Body of pancreas (tissue), 4 donors: ENCODE measurements around the gene RAET1L. TPM values are rescaled to one million over a fixed set of nuclear protein-coding genes. Genes with fewer than 3 reads are reported as not detected.
A peak's percentile ranks its signal among the peaks of the same experiment; 100 is the strongest.

Experiments
- ATAC-seq: fragments of 150-250 bp; one replicate; pipeline ENCODE4 v1.9.1; 2016
- DNase-seq, 4 donors: peaks; one replicate each; pipeline ENCODE4 v3.0.0-alpha.2; 2019
- H3K27ac ChIP-seq, 4 donors: fragments of 200-600 bp; sonication (generic); 1 replicate in 3 of 4; 2 replicates in 1 of 4; pipeline versions ENCODE4 v1.5.1 to v1.6.1; 2016 to 2019; ENCODE audit warnings: mild to moderate bottlenecking in 1 of 4, mixed read lengths in 1 of 4, moderate library complexity in 1 of 4
- H3K27me3 ChIP-seq, 2 donors: fragments of 200-600 bp; sonication (generic); one replicate each; pipeline ENCODE4 v1.6.0; 2016; ENCODE audit warnings: mild to moderate bottlenecking in 1 of 2
- H3K36me3 ChIP-seq, 2 donors: fragments of 200-600 bp; sonication (generic); replicated peaks in 1 of 2; 2 replicates each; pipeline ENCODE4 v1.5.1; 2016; ENCODE audit warnings: low read depth in 2 of 2; ENCODE audit not compliant: insufficient read depth in 1 of 2
- H3K4me1 ChIP-seq: fragments of 200-600 bp; sonication (generic); one replicate; pipeline ENCODE4 v1.6.0; 2016
- H3K4me3 ChIP-seq, 2 donors: fragments of 200-600 bp; sonication (generic); 1 replicate in 1 of 2; 2 replicates in 1 of 2; pipeline ENCODE4 v1.5.1; 2016 to 2019
- H3K9me3 ChIP-seq, 3 donors: fragments of 200-600 bp; sonication (generic); 1 replicate in 2 of 3; 2 replicates in 1 of 3; pipeline ENCODE4 v1.5.1; 2016
- CTCF ChIP-seq, 7 experiments: fragments of 450-650 bp in 4 of 7; fragments of 200-600 bp in 3 of 7; sonication (generic) in 3 of 7; IDR thresholded peaks; one replicate each; pipeline ENCODE4 v1.5.1; 2016 to 2019; ENCODE audit warnings: antibody characterized with exemption in 7 of 7
- POLR2A ChIP-seq, 3 donors: fragments of 450-650 bp; IDR thresholded peaks; one replicate each; pipeline ENCODE4 v1.6.1; 2016; ENCODE audit warnings: antibody characterized with exemption in 3 of 3, mild to moderate bottlenecking in 2 of 3
- WGBS, 2 donors: methylation state at CpG; one replicate each; pipeline ENCODE4 v1.1.5; 2017; 5-methylcytosine and 5-hydroxymethylcytosine counted together
- intact Hi-C: fragments of 100-400 bp; cut with DNase I; formaldehyde crosslinking; loops from one replicate; pipeline ENCODE4 v1.15.1; 2023
- total RNA-seq, 2 donors: library from RNA; depleted of rRNA; stranded (reverse); fragments of >200 nt; gene quantifications; one replicate each; pipeline ENCODE4 v1.1.0, GENCODE V29; 2016

Gene RAET1L
- total RNA-seq, 2 donors from 2014 or later: not detected

DNA sequence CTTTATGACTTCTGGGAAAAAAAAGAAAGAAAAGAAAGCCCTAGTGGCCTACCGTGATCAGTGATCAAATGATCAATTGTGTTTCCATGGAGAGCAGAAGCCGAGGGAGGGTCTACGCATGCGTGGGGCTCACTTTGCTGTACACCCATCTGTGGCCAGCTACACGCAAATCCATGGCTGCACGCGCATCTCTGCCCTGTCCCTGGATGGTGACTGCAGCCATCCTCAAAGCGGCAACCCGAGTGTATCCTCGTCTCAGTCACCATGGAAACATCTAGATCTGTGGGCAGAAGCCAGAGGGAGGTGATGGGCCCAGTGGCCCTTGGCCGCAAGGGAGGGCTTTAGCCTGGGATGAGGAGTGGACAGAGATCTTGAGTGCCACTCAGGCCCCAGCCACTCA lies 44.4 kb upstream of the RAET1L start:
- peak; percentile 29 for ATAC-seq
- WGBS, 2 donors: 40 to 42% methylated on average over 7 to 11 of the region's 11 CpGs
- Histone ChIP-seq H3K36me3 (no peaks in the 10 kb centered on the region), H3K4me3 (no peak overlapping the region), H3K9me3 (no peaks in the 10 kb centered on the region), H3K27me3 (no peaks in the 10 kb centered on the region), H3K4me1 (peaks cover 9% of the 10 kb centered on the region), H3K27ac (peak overlapping the region in 2 of 4 donors; percentile 78 to 83)
- DNase-seq: peak; percentile 73 to 87 (median 76)
- intact Hi-C loops: no loop called here
- TF ChIP-seq CTCF (IDR thresholded peaks at IDR 0.05): no peak

GRCh38 chr6:150068720-150069648 lies 43.7 kb upstream of the RAET1L start, which contains the start of gene ULBP3:
TSS of gene ULBP3 (minus strand) at chr6:150069121. CDS start at chr6:150069066, 55 bp downstream.
- Histone ChIP-seq H3K9me3 (no peaks in the 10 kb centered on the region), H3K36me3 (no peaks in the 10 kb centered on the region), H3K4me3 (peak within 1 kb of the TSS; percentile 33 to 35), H3K27ac (peak within 1 kb of the TSS; percentile 35 to 83 (median 78)), H3K4me1 (peaks cover 9% of the 10 kb centered on the region), H3K27me3 (no peaks in the 10 kb centered on the region)
- 2 to 4% methylated on average over 44 to 52 of the region's 72 CpGs for WGBS, 2 donors
- intact Hi-C loops: no loop called here
- TF ChIP-seq CTCF (IDR thresholded peaks at IDR 0.05): peak; percentile 45 to 82 (median 69)
- TF ChIP-seq POLR2A (IDR thresholded peaks at IDR 0.05): peak; percentile 81 to 88 (median 86)
- peak; percentile 93 for ATAC-seq
- DNase-seq: peak; percentile 91 to 95 (median 94)

GRCh38 chr6:150068151-150068550 lies 42.8 kb upstream of the RAET1L start:
- Histone ChIP-seq H3K36me3 (no peaks in the 10 kb centered on the region), H3K4me3 (no peak overlapping the region), H3K27ac (no peak overlapping the region), H3K4me1 (peaks cover 9% of the 10 kb centered on the region), H3K27me3 (no peaks in the 10 kb centered on the region), H3K9me3 (no peaks in the 10 kb centered on the region)
- DNase-seq (no peak), ATAC-seq (no peak)
- 51 to 56% methylated on average over 4 of the region's 4 CpGs for WGBS, 2 donors
- TF ChIP-seq POLR2A (IDR thresholded peaks at IDR 0.05) (no peak), CTCF (IDR thresholded peaks at IDR 0.05) (no peak)
- intact Hi-C loops: no loop called here

DNA sequence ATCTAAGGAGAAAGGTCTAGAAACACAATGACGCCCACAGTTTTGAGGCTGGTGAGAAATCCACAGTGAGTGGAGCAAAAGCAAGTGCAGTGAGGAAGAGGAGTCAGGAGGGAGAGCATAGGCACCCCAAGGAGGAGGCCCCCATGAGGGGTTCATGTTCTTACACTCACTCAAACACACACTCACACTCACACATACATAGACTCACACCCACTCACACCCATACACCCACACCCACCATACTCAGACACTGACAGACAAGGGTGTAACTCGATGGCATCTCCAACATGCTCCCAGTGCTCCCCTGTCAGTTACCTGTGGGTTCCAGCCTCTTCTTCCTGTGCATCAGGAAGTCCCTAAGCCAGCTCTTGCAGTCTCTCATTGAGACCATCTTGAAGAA lies 39.8 kb upstream of the RAET1L start:
- Histone ChIP-seq H3K36me3 (no peaks in the 10 kb centered on the region), H3K27me3 (no peaks in the 10 kb centered on the region), H3K4me3 (no peak overlapping the region), H3K9me3 (no peaks in the 10 kb centered on the region), H3K27ac (no peak overlapping the region), H3K4me1 (peaks cover 9% of the 10 kb centered on the region)
- intact Hi-C loops: no loop called here
- WGBS, 2 donors: 75 to 82% methylated on average over 2 of the region's 2 CpGs
- ATAC-seq (no peak), DNase-seq (no peak)
- TF ChIP-seq CTCF (IDR thresholded peaks at IDR 0.05) (no peak), POLR2A (IDR thresholded peaks at IDR 0.05) (no peak)
